HL-60 (cell line): ENCODE results near the gene ZNF74.

ENCODE experiments used
- CTCF ChIP-seq: IDR thresholded peaks from one replicate; pipeline ENCODE4 v1.5.1; 2011; ENCODE audit warnings: low read length, control low read depth, inconsistent platforms; ENCODE audit not compliant: insufficient read depth
- GABPA ChIP-seq: IDR thresholded peaks from 2 replicates; pipeline ENCODE4 v1.6.1; 2012; ENCODE audit warnings: low read depth
- POLR2AphosphoS5 ChIP-seq: IDR thresholded peaks from 2 replicates; pipeline ENCODE4 v1.6.1; 2012; ENCODE audit warnings: low read depth
- SPI1 ChIP-seq: IDR thresholded peaks from 2 replicates; pipeline ENCODE4 v1.6.1; 2012; ENCODE audit warnings: low read depth, mild to moderate bottlenecking, borderline replicate concordance
- TF ChIP-seq, protein P1 (sequence below): IDR thresholded peaks from 2 replicates; pipeline ENCODE4 v1.6.1; 2012; ENCODE audit warnings: low read depth; ENCODE audit not compliant: insufficient replicate concordance

DNA sequence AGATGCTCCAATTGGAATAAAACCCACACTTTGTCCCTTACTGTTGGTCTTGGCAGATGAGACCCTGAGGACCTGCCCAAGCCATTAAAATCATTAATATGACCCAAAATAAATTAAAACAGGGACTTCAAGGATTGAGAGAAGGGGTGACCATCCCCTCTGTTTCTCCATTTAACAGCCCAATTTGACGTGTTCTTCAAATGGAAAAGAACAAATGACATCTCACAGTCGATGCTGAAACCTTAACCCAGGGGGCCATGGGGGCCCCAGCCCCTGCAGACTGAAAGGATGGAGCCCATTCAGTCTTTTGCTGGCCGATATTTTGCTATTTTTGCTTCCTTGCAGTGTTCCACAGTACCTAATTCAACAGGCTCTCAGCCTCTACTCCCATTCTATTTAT is 20.5 kb downstream of the ZNF74 start:
- TF ChIP-seq CTCF (no peak), POLR2AphosphoS5 (no peak), GABPA (no peak), SPI1 (no peak)
- TF ChIP-seq, protein P1, sequence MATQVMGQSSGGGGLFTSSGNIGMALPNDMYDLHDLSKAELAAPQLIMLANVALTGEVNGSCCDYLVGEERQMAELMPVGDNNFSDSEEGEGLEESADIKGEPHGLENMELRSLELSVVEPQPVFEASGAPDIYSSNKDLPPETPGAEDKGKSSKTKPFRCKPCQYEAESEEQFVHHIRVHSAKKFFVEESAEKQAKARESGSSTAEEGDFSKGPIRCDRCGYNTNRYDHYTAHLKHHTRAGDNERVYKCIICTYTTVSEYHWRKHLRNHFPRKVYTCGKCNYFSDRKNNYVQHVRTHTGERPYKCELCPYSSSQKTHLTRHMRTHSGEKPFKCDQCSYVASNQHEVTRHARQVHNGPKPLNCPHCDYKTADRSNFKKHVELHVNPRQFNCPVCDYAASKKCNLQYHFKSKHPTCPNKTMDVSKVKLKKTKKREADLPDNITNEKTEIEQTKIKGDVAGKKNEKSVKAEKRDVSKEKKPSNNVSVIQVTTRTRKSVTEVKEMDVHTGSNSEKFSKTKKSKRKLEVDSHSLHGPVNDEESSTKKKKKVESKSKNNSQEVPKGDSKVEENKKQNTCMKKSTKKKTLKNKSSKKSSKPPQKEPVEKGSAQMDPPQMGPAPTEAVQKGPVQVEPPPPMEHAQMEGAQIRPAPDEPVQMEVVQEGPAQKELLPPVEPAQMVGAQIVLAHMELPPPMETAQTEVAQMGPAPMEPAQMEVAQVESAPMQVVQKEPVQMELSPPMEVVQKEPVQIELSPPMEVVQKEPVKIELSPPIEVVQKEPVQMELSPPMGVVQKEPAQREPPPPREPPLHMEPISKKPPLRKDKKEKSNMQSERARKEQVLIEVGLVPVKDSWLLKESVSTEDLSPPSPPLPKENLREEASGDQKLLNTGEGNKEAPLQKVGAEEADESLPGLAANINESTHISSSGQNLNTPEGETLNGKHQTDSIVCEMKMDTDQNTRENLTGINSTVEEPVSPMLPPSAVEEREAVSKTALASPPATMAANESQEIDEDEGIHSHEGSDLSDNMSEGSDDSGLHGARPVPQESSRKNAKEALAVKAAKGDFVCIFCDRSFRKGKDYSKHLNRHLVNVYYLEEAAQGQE = no peak
